Transverse colon (tissue), 4 donors: ENCODE results near the gene DYNC2LI1.

Source experiments
- CTCF ChIP-seq, 5 experiments: fragments of 200-600 bp in 3 of 5; fragments of 450-650 bp in 2 of 5; sonication (generic) in 3 of 5; IDR thresholded peaks; 1 replicate in 2 of 5; 2 replicates in 3 of 5; pipeline ENCODE4 v1.5.1; 2016 to 2017; ENCODE audit warnings: antibody characterized with exemption in 5 of 5, inconsistent platforms in 3 of 5, mild to moderate bottlenecking in 2 of 5, moderate library complexity in 1 of 5
- EP300 ChIP-seq: sonication (generic); formaldehyde crosslinking; IDR thresholded peaks from one replicate; pipeline ENCODE4 v1.6.1; 2017; ENCODE audit warnings: antibody characterized with exemption, low read depth
- POLR2A ChIP-seq: fragments of 450-650 bp; IDR thresholded peaks from one replicate; pipeline ENCODE4 v1.6.1; 2016; ENCODE audit warnings: antibody characterized with exemption, mild to moderate bottlenecking, moderate library complexity
- POLR2AphosphoS5 ChIP-seq, 3 donors: sonication (generic); formaldehyde crosslinking; IDR thresholded peaks; one replicate each; pipeline ENCODE4 v1.6.1; 2016; ENCODE audit warnings: antibody characterized with exemption in 3 of 3

GRCh38 chr2:43792653-43793052 is 18.8 kb downstream of the DYNC2LI1 start:
- TF ChIP-seq POLR2AphosphoS5 (IDR thresholded peaks at IDR 0.05) (no peak), CTCF (IDR thresholded peaks at IDR 0.05) (no peak), POLR2A (no peak), EP300 (no peak)
